SK-N-SH (cell line): ENCODE results near the gene PCBD2.

Experiments
- EP300 ChIP-seq, 2 experiments: IDR thresholded peaks; 2 replicates each; pipeline versions ENCODE4 v1.4.0 to v1.6.1; 2012; ENCODE audit warnings: borderline replicate concordance in 1 of 2, low read depth in 1 of 2, low read length in 1 of 2
- EZH2phosphoT487 ChIP-seq: fragments of 200-600 bp; sonication (generic); IDR thresholded peaks from 2 replicates; pipeline ENCODE4 v1.6.1; 2017; ENCODE audit warnings: low read depth, mixed run types, mild to moderate bottlenecking, antibody characterized with exemption, moderate library complexity, borderline replicate concordance

DNA sequence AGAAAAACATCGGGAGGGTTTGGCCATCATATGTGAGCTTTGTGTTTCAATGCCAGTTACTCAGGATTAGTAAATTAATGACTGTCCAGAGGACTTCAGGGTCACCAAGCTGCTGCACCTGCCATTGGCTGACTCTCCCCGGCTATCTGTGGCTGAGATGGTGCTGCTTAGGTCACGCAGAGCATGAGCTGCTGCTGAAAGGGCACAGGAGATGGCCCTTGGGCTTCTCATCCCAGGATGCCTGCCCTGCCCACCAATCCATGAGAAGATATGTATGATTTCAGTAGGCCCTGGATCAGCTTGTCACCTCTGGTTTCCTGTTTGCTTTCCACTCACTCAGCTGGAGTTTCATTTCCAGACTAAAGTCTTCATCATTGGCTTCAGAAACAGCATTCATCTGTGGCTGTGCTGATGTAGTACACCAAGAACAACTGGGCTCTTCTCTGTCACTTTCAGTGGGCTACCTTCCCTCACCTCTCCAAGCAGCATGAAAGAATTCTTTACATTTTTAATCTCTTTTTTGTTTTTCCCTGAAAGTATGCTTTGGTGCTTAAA, 60.4 kb downstream of the PCBD2 start:
- TF ChIP-seq EZH2phosphoT487 (no peak), EP300 (IDR thresholded peaks at IDR 0.05; ENCODE audit: borderline replicate concordance in 1 of 2, low read depth in 1 of 2, low read length in 1 of 2) (no peak)
